Measurements from ENCODE around the gene ZNF83. TPM values are rescaled to one million over a fixed set of nuclear protein-coding genes. Genes with fewer than 3 reads are reported as not detected.
"Not testable (repeated sequence)": the region's sequence is repeated elsewhere in the genome, so short reads cannot be mapped to it uniquely, and the experiment has no call there.

The ZNF83 gene
- total RNA-seq, 2 experiments from 2014 or later, result 32.0 to 64.2 TPM

GRCh38 chr19:52662631-52663030, 24.5 kb upstream of the ZNF83 start:
- no peak overlapping the region for H3K27ac Mint-ChIP-seq
- no peak overlapping the region for H3K4me3 Mint-ChIP-seq
- DNase-seq, result no peak
- peaks cover 91% of the 10 kb centered on the region for H3K36me3 Mint-ChIP-seq
- H3K9me3 Mint-ChIP-seq (ENCODE audit: low read depth), result peaks cover 7% of the 10 kb centered on the region
- no peaks in the 10 kb centered on the region for H3K27me3 Mint-ChIP-seq
- CTCF ChIA-PET, result no interaction called here
- ATAC-seq, result no peak
- H3K4me1 Mint-ChIP-seq, result no peaks in the 10 kb centered on the region

GRCh38 chr19:52660981-52661380, 22.8 kb upstream of the ZNF83 start:
- CTCF ChIA-PET, result no interaction called here
- DNase-seq (no peak), ATAC-seq (no peak)
- H3K4me3 Mint-ChIP-seq, result no peak overlapping the region
- no peak overlapping the region for H3K27ac Mint-ChIP-seq
- H3K4me1 Mint-ChIP-seq, result no peaks in the 10 kb centered on the region
- H3K27me3 Mint-ChIP-seq, result no peaks in the 10 kb centered on the region
- peaks cover 4% of the 10 kb centered on the region for H3K9me3 Mint-ChIP-seq (ENCODE audit: low read depth)
- peaks cover 92% of the 10 kb centered on the region for H3K36me3 Mint-ChIP-seq

DNA sequence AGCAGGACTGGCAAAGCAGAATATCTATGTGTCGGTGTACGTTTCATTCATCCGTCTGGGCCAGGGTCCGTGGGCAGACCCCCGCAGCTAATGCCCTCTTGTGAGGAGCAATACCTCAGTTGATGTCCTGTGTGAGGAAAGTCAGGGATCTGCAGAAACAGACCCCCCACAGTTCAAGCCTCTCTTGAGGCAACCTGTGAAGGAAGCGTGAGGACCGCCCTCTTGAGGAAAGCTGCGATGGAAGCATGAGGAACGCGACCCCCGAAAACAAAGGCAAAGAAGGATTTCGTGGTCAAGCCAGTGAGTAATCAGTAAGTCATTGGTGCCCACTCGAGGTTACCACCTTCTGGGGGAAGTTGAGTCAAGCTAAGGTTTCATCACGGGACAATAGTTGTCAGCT, 20.9 kb upstream of the ZNF83 start:
- Mint-ChIP-seq H3K27ac (no peak overlapping the region), H3K36me3 (peaks cover 93% of the 10 kb centered on the region), H3K4me3 (no peak overlapping the region), H3K4me1 (no peaks in the 10 kb centered on the region), H3K9me3 (ENCODE audit: low read depth) (peaks cover 13% of the 10 kb centered on the region), H3K27me3 (no peaks in the 10 kb centered on the region)
- CTCF ChIA-PET, result no interaction called here
- DNase-seq, result no peak
- ATAC-seq, result no peak

GRCh38 chr19:52658595-52658994, 20.4 kb upstream of the ZNF83 start:
- H3K27ac Mint-ChIP-seq, result no peak overlapping the region
- CTCF ChIA-PET, result no interaction called here
- ATAC-seq (no peak), DNase-seq (no peak)
- H3K9me3 Mint-ChIP-seq (ENCODE audit: low read depth), result peaks cover 17% of the 10 kb centered on the region
- H3K27me3 Mint-ChIP-seq, result no peaks in the 10 kb centered on the region
- peaks cover 97% of the 10 kb centered on the region for H3K36me3 Mint-ChIP-seq
- H3K4me3 Mint-ChIP-seq, result no peak overlapping the region
- H3K4me1 Mint-ChIP-seq, result no peaks in the 10 kb centered on the region

DNA sequence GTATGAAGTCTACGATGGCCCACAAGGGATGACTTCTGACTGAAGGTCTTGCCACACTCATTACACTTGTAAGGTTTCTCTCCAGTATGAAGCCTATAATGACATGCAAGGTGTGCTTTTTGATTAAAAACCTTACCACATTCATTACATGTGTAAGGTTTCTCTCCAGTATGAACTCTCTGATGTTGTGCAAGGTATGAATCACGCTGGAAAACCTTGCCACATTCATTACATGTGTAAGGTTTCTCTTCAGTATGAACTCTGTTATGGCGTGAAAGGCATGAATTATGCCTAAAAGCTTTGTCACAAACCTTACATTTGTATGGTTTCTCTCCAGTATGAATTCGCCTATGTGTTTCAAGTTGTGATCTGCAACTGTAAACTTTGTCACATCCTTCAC, 15.0 kb upstream of the ZNF83 start:
- H3K9me3 Mint-ChIP-seq (ENCODE audit: low read depth), result peaks cover 37% of the 10 kb centered on the region
- H3K4me3 Mint-ChIP-seq, result no peak overlapping the region
- no peak for DNase-seq
- CTCF ChIA-PET, result no interaction called here
- H3K27me3 Mint-ChIP-seq, result no peaks in the 10 kb centered on the region
- H3K4me1 Mint-ChIP-seq, result no peaks in the 10 kb centered on the region
- H3K36me3 Mint-ChIP-seq, result peaks cover 94% of the 10 kb centered on the region
- ATAC-seq, result no peak
- H3K27ac Mint-ChIP-seq, result no peak overlapping the region

DNA sequence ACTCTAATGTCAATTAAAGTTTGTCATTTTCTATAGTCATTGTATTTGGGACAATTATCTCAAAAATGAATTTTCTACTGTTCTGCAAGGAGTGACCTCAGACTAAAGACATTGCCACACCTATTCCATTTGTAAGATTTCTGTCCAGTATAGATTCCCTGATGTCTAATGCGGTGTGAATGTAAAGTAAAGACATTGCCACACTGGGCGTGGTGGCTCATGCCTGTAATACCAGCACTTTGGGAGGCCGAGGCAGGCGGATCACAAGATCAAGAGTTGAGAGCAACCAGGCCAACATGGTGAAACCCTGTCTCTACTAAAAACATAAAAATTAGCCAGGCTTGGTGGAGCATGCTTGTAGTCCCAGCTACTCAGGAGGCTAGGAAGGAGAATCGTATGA, 13.8 kb upstream of the ZNF83 start:
- DNase-seq, result no peak
- CTCF ChIA-PET, result no interaction called here
- peaks cover 95% of the 10 kb centered on the region for H3K36me3 Mint-ChIP-seq
- no peak overlapping the region for H3K27ac Mint-ChIP-seq
- H3K4me1 Mint-ChIP-seq, result no peaks in the 10 kb centered on the region
- no peak for ATAC-seq
- peaks cover 45% of the 10 kb centered on the region for H3K9me3 Mint-ChIP-seq (ENCODE audit: low read depth)
- H3K4me3 Mint-ChIP-seq, result no peak overlapping the region
- H3K27me3 Mint-ChIP-seq, result no peaks in the 10 kb centered on the region

- Mint-ChIP-seq H3K36me3 (peaks cover 88% of the 10 kb centered on the region), H3K4me1 (no peaks in the 10 kb centered on the region), H3K27ac (no peak overlapping the region), H3K4me3 (no peak overlapping the region), H3K9me3 (ENCODE audit: low read depth) (peaks cover 39% of the 10 kb centered on the region), H3K27me3 (no peaks in the 10 kb centered on the region)
- no peak for ATAC-seq
- CTCF ChIA-PET, result no interaction called here
- DNase-seq, result no peak
These were observed 10.3 kb upstream of the ZNF83 start for GRCh38 chr19:52648336-52649016.

DNA sequence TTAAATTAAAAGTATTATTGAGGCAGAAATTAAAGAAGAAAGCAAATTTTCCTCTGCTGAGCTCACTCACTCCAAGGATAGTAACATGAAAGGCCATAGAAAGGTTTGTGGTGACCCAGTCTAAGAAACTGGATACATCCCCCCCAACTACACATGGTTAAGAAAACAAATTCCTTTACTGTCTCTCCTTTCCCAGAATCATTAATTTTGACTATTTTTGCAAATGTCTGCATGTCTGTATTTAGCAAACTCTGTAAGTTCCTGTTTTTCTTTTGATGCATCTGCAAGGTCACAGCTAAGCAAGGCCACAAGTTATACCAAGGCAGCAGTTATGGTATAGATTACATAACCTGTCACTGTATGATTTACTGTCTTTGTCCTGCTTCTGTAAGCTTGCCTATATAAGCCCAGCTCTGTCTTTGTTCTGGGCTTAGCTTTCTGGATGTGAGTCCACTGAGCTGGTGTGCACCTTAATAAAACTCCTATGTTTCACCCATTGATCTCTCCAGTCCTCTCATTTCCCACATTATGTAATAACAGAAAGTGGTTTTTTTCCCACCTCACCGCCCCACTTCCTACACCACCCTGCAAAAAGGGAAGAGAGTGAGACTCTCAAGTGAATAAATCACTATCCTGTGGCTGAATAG, 8.5 kb upstream of the ZNF83 start:
- DNase-seq (no peak), ATAC-seq (no peak)
- Mint-ChIP-seq H3K4me1 (no peaks in the 10 kb centered on the region), H3K4me3 (no peak overlapping the region), H3K27ac (no peak overlapping the region), H3K27me3 (no peaks in the 10 kb centered on the region), H3K36me3 (peaks cover 80% of the 10 kb centered on the region), H3K9me3 (ENCODE audit: low read depth) (peaks cover 33% of the 10 kb centered on the region)
- CTCF ChIA-PET, result no interaction called here

DNA sequence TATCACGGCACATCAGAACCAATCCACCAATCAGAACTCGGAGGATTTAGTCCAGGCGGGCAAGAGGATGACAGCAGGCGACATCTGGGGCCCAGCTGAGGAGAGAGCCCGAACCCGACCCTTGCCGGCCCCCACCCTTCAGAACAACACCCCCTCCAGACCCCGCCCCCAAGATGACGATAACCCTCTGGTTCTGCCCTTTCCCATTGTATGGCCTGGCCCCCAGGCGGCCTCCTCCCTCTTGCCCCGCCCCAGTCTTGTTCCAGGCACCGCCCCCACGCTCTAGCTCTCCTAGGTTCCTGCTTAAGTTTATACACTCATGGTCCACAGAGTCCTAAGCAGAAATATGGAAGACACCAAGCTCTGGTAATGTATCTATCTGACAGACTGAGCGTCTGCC, 2.8 kb upstream of the ZNF83 start:
- CTCF ChIA-PET, result interaction anchor here (0.6 kb wide), 1 partner anchor 69 kb away, joined by 3 read pairs; no protein-coding TSS in a partner anchor
- peaks cover 17% of the 10 kb centered on the region for H3K4me1 Mint-ChIP-seq
- peaks cover 18% of the 10 kb centered on the region for H3K9me3 Mint-ChIP-seq (ENCODE audit: low read depth)
- H3K27ac Mint-ChIP-seq, result no peak overlapping the region
- no peak for DNase-seq
- ATAC-seq, result no peak
- no peak overlapping the region for H3K4me3 Mint-ChIP-seq
- H3K36me3 Mint-ChIP-seq, result peaks cover 55% of the 10 kb centered on the region
- no peaks in the 10 kb centered on the region for H3K27me3 Mint-ChIP-seq

GRCh38 chr19:52639996-52640395, 1.8 kb upstream of the ZNF83 start:
- H3K27ac Mint-ChIP-seq, result no peak overlapping the region
- peaks cover 56% of the 10 kb centered on the region for H3K36me3 Mint-ChIP-seq
- H3K9me3 Mint-ChIP-seq (ENCODE audit: low read depth), result peaks cover 18% of the 10 kb centered on the region
- peaks cover 17% of the 10 kb centered on the region for H3K4me1 Mint-ChIP-seq
- no peak overlapping the region for H3K4me3 Mint-ChIP-seq
- DNase-seq (no peak), ATAC-seq (no peak)
- H3K27me3 Mint-ChIP-seq, result no peaks in the 10 kb centered on the region
- CTCF ChIA-PET, result interaction anchor here (0.6 kb wide), 1 partner anchor 49 kb away, joined by 3 read pairs; no protein-coding TSS in a partner anchor

GRCh38 chr19:52638601-52639000, 446 bp upstream of the ZNF83 start:
- peaks cover 17% of the 10 kb centered on the region for H3K4me1 Mint-ChIP-seq
- ATAC-seq, result peak; percentile 10
- H3K4me3 Mint-ChIP-seq, result peak overlapping the region; percentile 99
- H3K9me3 Mint-ChIP-seq (ENCODE audit: low read depth), result peaks cover 16% of the 10 kb centered on the region
- peak; percentile 43 for DNase-seq
- H3K27me3 Mint-ChIP-seq, result no peaks in the 10 kb centered on the region
- CTCF ChIA-PET, result no interaction called here
- peaks cover 56% of the 10 kb centered on the region for H3K36me3 Mint-ChIP-seq
- no peak overlapping the region for H3K27ac Mint-ChIP-seq

GRCh38 chr19:52635786-52636570, 2.2 kb downstream of the ZNF83 start:
- Mint-ChIP-seq H3K36me3 (peaks cover 61% of the 10 kb centered on the region), H3K4me3 (peak overlapping the region; percentile 99), H3K27me3 (no peaks in the 10 kb centered on the region), H3K4me1 (peaks cover 17% of the 10 kb centered on the region), H3K9me3 (ENCODE audit: low read depth) (peaks cover 14% of the 10 kb centered on the region), H3K27ac (no peak overlapping the region)
- ATAC-seq, result no peak
- no peak for DNase-seq
- CTCF ChIA-PET, result interaction anchor here (1.2 kb wide), 1 partner anchor 69 kb away, joined by 4 read pairs; no protein-coding TSS in a partner anchor

DNA sequence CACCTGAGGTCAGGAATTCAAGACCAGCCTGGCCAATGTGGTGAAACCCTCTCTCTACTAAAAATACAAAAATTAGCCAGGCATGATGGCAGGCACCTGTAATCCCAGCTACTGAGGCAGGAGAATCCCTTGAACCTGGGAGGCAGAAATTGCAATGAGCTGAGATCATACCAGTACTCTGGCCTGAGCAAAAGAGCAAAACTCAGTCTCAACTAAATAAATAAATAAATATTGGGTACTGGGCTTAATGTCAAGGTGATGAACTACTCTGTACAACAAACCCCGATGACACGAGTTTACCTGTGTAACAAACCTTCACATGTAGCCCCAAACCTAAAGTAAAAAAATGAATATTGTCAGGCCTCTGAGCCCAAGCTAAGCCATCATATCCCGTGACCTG, 10.7 kb downstream of the ZNF83 start:
- H3K27me3 Mint-ChIP-seq, H3K27ac Mint-ChIP-seq, H3K4me3 Mint-ChIP-seq, DNase-seq, H3K4me1 Mint-ChIP-seq, CTCF ChIA-PET, ATAC-seq: not testable (repeated sequence)
- Mint-ChIP-seq H3K36me3 (peaks cover 42% of the 10 kb centered on the region), H3K9me3 (ENCODE audit: low read depth) (peaks cover 15% of the 10 kb centered on the region)

DNA sequence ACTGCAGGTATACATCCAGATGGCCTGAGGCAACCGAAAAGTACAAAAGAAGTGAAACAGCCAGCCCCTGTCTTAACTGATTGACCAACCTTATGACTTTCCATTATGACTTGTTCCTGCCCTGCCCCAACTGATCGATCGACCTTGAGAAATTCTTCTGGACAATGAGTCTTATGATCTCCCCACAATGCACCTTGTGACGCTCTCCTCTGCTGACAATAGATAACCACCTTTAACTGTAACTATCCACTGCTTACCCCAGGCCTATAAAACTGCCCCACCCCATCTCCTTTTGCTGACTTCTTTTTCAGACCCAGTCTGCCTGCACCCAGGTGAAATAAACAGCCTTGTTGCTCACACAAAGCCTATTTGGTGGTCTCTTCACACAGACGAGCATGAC, 11.2 kb downstream of the ZNF83 start:
- Mint-ChIP-seq H3K36me3 (peaks cover 38% of the 10 kb centered on the region), H3K4me3 (no peak overlapping the region), H3K27me3 (no peaks in the 10 kb centered on the region), H3K9me3 (ENCODE audit: low read depth) (peaks cover 14% of the 10 kb centered on the region), H3K27ac (no peak overlapping the region), H3K4me1 (no peaks in the 10 kb centered on the region)
- no peak for DNase-seq
- ATAC-seq, result no peak
- CTCF ChIA-PET, result no interaction called here
